ENCODE measurements around the gene ANKRD13D. TPM values are rescaled to one million over a fixed set of nuclear protein-coding genes. Genes with fewer than 3 reads are reported as not detected.

ANKRD13D gene
- total RNA-seq, 4 donors from 2014 or later, result 19.7 to 194 (median 54.5) TPM

DNA sequence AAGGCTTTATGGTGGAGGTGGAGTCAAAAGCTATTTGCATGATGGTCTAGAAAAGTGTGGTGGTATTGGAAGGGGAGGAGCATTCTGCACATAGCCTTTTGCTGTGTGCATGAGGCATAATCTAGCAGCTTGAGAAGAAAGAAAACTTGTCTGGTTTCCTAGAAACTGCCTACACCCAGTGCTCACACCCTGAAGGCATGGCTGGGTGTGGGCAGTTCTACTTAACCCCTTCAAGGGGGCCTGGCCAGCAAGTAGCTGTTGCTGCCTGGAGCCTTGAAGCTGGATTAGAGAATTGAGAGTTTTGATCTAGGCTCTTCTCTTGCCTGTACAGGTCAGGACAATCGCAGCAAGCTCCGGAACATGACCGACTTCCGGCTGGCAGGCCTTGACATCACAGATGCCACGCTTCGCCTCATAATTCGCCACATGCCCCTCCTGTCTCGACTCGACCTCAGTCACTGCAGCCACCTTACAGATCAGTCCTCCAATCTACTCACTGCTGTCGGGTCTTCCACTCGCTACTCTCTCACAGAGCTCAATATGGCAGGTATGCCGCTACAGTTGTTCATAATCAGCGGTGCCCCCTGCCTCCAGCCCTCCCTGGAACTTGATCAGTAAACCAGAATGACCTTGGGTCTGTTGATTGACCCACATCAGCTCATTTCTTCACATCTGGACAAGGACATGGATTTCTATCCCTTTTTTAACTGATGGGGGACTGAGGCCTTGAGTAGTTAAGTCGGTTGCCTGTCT, 35.1 kb upstream of the ANKRD13D start:
- no peaks in the 10 kb centered on the region for H3K9me3 ChIP-seq
- peaks cover 0 to 23% (median 2%) of the 10 kb centered on the region in 4 donors for H3K4me1 ChIP-seq
- H3K4me3 ChIP-seq, result no peak overlapping the region
- in situ Hi-C loops (cut with MboI; ENCODE audit: low pct_ligation_motif_present in 1 of 4, low pct_unique_long_range_greater_than_20kb in 1 of 4, low sequenced_read_pairs in 3 of 4) (loop anchor here in 1 of 4 donors (25.0 kb wide), 1 partner anchor 133 kb away; the partner anchor contains the start of gene RAD9A), intact Hi-C loops (cut with DNase I; ENCODE audit: low total_unique reads) (no loop called here)
- H3K27ac ChIP-seq, result peak overlapping the region in 3 of 4 donors; percentile 9 to 41 (median 36)
- WGBS, 2 donors (ENCODE audit: low coverage in 1 of 2), result 91% methylated on average over 14 of the region's 14 CpGs; no CpG with 5 or more reads in 1 of the 2 donors
- no peak for DNase-seq
- no peak for TF ChIP-seq POLR2A (IDR thresholded peaks at IDR 0.05)
- peak in 2 of 3 donors; percentile 6 to 24 for TF ChIP-seq POLR2AphosphoS5 (IDR thresholded peaks at IDR 0.05)
- H3K36me3 ChIP-seq, result peaks cover 0 to 56% (median 29%) of the 10 kb centered on the region in 4 donors
- no peaks in the 10 kb centered on the region for H3K27me3 ChIP-seq

DNA sequence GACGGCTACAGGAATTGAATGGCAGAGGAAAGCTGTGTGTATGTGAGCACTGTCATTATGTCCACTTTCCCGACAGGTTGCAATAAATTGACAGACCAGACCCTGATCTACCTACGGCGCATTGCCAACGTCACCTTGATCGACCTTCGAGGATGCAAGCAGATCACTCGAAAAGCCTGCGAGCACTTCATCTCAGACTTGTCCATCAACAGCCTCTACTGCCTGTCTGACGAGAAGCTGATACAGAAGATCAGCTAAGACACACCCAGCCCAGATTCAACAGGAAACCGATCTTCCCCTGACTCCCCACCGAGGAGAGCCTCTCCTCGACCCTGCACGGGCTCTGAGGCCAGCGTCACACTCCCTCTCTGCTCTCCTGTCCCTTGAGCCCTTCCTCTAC, 34.3 kb upstream of the ANKRD13D start:
- no peaks in the 10 kb centered on the region for H3K9me3 ChIP-seq
- DNase-seq, result no peak
- H3K36me3 ChIP-seq, result peaks cover 0 to 49% (median 26%) of the 10 kb centered on the region in 4 donors
- in situ Hi-C loops (cut with MboI; ENCODE audit: low pct_ligation_motif_present in 1 of 4, low pct_unique_long_range_greater_than_20kb in 1 of 4, low sequenced_read_pairs in 3 of 4), result loop anchor here in 1 of 4 donors (25.0 kb wide), 1 partner anchor 133 kb away; the partner anchor contains the start of gene RAD9A
- intact Hi-C loops (cut with DNase I; ENCODE audit: low total_unique reads), result no loop called here
- H3K27ac ChIP-seq, result peak overlapping the region in 1 of 4 donors; percentile 17
- TF ChIP-seq, protein P1, sequence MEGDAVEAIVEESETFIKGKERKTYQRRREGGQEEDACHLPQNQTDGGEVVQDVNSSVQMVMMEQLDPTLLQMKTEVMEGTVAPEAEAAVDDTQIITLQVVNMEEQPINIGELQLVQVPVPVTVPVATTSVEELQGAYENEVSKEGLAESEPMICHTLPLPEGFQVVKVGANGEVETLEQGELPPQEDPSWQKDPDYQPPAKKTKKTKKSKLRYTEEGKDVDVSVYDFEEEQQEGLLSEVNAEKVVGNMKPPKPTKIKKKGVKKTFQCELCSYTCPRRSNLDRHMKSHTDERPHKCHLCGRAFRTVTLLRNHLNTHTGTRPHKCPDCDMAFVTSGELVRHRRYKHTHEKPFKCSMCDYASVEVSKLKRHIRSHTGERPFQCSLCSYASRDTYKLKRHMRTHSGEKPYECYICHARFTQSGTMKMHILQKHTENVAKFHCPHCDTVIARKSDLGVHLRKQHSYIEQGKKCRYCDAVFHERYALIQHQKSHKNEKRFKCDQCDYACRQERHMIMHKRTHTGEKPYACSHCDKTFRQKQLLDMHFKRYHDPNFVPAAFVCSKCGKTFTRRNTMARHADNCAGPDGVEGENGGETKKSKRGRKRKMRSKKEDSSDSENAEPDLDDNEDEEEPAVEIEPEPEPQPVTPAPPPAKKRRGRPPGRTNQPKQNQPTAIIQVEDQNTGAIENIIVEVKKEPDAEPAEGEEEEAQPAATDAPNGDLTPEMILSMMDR (IDR thresholded peaks at IDR 0.05), result no peak
- TF ChIP-seq POLR2A (IDR thresholded peaks at IDR 0.05) (no peak), POLR2AphosphoS5 (IDR thresholded peaks at IDR 0.05) (no peak), EP300 (IDR thresholded peaks at IDR 0.05; ENCODE audit: low read depth) (no peak)
- peaks cover 0 to 23% (median 2%) of the 10 kb centered on the region in 4 donors for H3K4me1 ChIP-seq
- H3K27me3 ChIP-seq, result no peaks in the 10 kb centered on the region
- no peak overlapping the region for H3K4me3 ChIP-seq
- 80% methylated on average over 15 of the region's 15 CpGs; no CpG with 5 or more reads in 1 of the 2 donors for WGBS, 2 donors (ENCODE audit: low coverage in 1 of 2)

DNA sequence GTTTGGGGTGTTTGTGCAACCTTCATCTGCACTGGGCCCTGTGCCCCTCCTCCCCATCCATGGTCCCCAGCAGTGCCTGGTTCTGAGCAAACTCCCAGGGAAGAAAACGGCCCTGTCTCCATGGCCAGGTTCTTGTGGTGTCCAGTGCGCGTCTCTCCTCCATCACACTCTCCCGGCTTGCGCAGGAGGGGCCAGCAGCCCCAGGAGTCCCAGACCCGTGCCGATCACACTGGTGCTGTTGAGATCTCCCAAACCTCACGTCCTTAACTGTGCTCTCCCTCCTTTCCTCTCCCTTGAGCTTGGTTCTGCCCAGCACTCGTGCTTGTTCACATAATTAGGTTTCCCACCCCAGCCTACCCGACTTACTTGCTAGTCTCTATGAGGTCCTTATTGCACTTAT, 33.8 kb upstream of the ANKRD13D start:
- Histone ChIP-seq H3K4me1 (peaks cover 0 to 23% (median 2%) of the 10 kb centered on the region in 4 donors), H3K27me3 (no peaks in the 10 kb centered on the region), H3K36me3 (peaks cover 0 to 43% (median 23%) of the 10 kb centered on the region in 4 donors), H3K9me3 (no peaks in the 10 kb centered on the region), H3K4me3 (no peak overlapping the region), H3K27ac (no peak overlapping the region)
- in situ Hi-C loops (cut with MboI; ENCODE audit: low pct_ligation_motif_present in 1 of 4, low pct_unique_long_range_greater_than_20kb in 1 of 4, low sequenced_read_pairs in 3 of 4) (loop anchor here in 1 of 4 donors (25.0 kb wide), 1 partner anchor 132 kb away; the partner anchor contains the start of gene RAD9A), intact Hi-C loops (cut with DNase I; ENCODE audit: low total_unique reads) (no loop called here)
- 77 to 89% methylated on average over 5 to 10 of the region's 10 CpGs for WGBS, 2 donors (ENCODE audit: low coverage in 1 of 2)
- DNase-seq, result no peak
- TF ChIP-seq POLR2A (IDR thresholded peaks at IDR 0.05) (no peak), EP300 (IDR thresholded peaks at IDR 0.05; ENCODE audit: low read depth) (no peak), POLR2AphosphoS5 (IDR thresholded peaks at IDR 0.05) (no peak)
- TF ChIP-seq, protein P1 (IDR thresholded peaks at IDR 0.05), result no peak

DNA sequence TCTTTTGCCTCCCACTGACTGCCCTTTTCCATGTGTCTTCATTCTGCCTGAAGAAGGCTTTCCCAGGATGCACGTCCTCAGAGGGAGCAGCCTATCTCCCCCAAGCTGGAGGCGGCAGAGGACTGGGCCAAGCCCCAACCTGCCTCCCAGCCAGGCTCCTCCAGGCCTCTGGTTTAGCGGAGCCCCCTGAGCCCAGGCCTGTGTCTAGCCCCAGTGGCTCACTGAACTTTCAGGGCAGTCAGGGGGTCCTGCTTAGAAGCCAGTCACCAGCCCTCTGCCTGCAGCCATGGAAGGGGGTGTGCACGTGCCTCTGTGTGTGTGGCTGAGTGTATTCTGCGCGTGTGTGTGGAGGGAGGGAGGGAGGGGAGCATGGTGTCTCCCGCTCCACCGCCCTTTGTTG, 33.2 kb upstream of the ANKRD13D start:
- in situ Hi-C loops (cut with MboI; ENCODE audit: low pct_ligation_motif_present in 1 of 4, low pct_unique_long_range_greater_than_20kb in 1 of 4, low sequenced_read_pairs in 3 of 4), result loop anchor here in 1 of 4 donors (25.0 kb wide), 1 partner anchor 131 kb away; the partner anchor contains the start of gene RAD9A
- no peaks in the 10 kb centered on the region for H3K27me3 ChIP-seq
- no peak for DNase-seq
- intact Hi-C loops (cut with DNase I; ENCODE audit: low total_unique reads), result no loop called here
- peaks cover 0 to 43% (median 19%) of the 10 kb centered on the region in 4 donors for H3K36me3 ChIP-seq
- H3K4me1 ChIP-seq, result peaks cover 0 to 24% (median 2%) of the 10 kb centered on the region in 4 donors
- no peaks in the 10 kb centered on the region for H3K9me3 ChIP-seq
- H3K27ac ChIP-seq, result no peak overlapping the region
- TF ChIP-seq POLR2AphosphoS5 (IDR thresholded peaks at IDR 0.05) (no peak), POLR2A (IDR thresholded peaks at IDR 0.05) (no peak), EP300 (IDR thresholded peaks at IDR 0.05; ENCODE audit: low read depth) (no peak)
- TF ChIP-seq, protein P1 (IDR thresholded peaks at IDR 0.05), result no peak
- no peak overlapping the region for H3K4me3 ChIP-seq
- 83 to 85% methylated on average over 1 to 8 of the region's 8 CpGs for WGBS, 2 donors (ENCODE audit: low coverage in 1 of 2)

Measured in transverse colon (tissue), 4 donors.